ENCODE measurements around the gene CROCC2.

GRCh38 chr2:240930096-240930630 lies 24.0 kb downstream of the CROCC2 start:
- TF ChIP-seq CTCF (IDR thresholded peaks at IDR 0.05) (no peak), POLR2A (IDR thresholded peaks at IDR 0.05) (no peak)

All from heart left ventricle (tissue), 13 donors.